H1 (cell line): Measurements from ENCODE around the gene COLQ. TPM values are rescaled to one million over a fixed set of nuclear protein-coding genes. Genes with fewer than 3 reads are reported as not detected.
"Not testable (repeated sequence)": the region's sequence is repeated elsewhere in the genome, so short reads cannot be mapped to it uniquely, and the experiment has no call there.

Experiments used
- CTCF ChIA-PET: fragments of 300-600 bp; sonication (Branson Sonifier 250); formaldehyde crosslinking; loops from one replicate; lab custom pipeline; 2021; ENCODE audit not compliant: partially characterized antibody; lab: Charles Lee
- POLR2A ChIA-PET: fragments of 300-600 bp; sonication (Branson Sonifier 250); formaldehyde crosslinking; loops from one replicate; lab custom pipeline; 2021; ENCODE audit warnings: inconsistent platforms; ENCODE audit not compliant: partially characterized antibody; lab: Charles Lee
- DNase-seq, 2 experiments: peaks; one replicate each; pipeline versions ENCODE4 v3.0.0 to v3.0.0-alpha.2; 2010 to 2022; ENCODE audit warnings: low spot score in 2 of 2, low read depth in 1 of 2, mixed read lengths in 1 of 2
- FAIRE-seq: peaks from 2 replicates; lab custom pipeline; 2011; peaks lifted over from hg19 to GRCh38; lab: Jason Lieb, UNC
- H2AFZ ChIP-seq: 2 replicates; pipeline ENCODE4 v1.8.1; 2012; ENCODE audit warnings: low read length, inconsistent platforms
- H2AK5ac ChIP-seq: 2 replicates; pipeline ENCODE4 v1.6.1; 2013; ENCODE audit warnings: low read depth, low read length
- H2BK120ac ChIP-seq: replicated peaks from 2 replicates; pipeline ENCODE3; 2013; ENCODE audit warnings: low read depth, low read length, inconsistent platforms
- H2BK12ac ChIP-seq: 2 replicates; pipeline ENCODE4 v1.6.1; 2013; ENCODE audit warnings: low read depth, low read length
- H2BK15ac ChIP-seq: 2 replicates; pipeline ENCODE4 v1.6.1; 2013; ENCODE audit warnings: low read length
- H2BK20ac ChIP-seq: 2 replicates; pipeline ENCODE4 v1.6.1; 2013; ENCODE audit warnings: low read length
- H2BK5ac ChIP-seq: 2 replicates; pipeline ENCODE4 v1.6.1; 2013; ENCODE audit warnings: low read depth, low read length
- H3K14ac ChIP-seq: 2 replicates; pipeline ENCODE4 v1.6.1; 2013; ENCODE audit warnings: inconsistent platforms; ENCODE audit not compliant: insufficient read length
- H3K18ac ChIP-seq: 2 replicates; pipeline ENCODE4 v1.6.1; 2013; ENCODE audit warnings: low read length; ENCODE audit errors: extremely low read depth
- H3K23ac ChIP-seq: 2 replicates; pipeline ENCODE4 v1.6.1; 2013; ENCODE audit warnings: inconsistent platforms; ENCODE audit not compliant: insufficient read length
- H3K23me2 ChIP-seq: 2 replicates; pipeline ENCODE4 v1.6.1; 2013; ENCODE audit warnings: low read depth, low read length
- H3K27ac ChIP-seq: 2 replicates; pipeline ENCODE4 v1.6.1; 2011; ENCODE audit warnings: low read depth, low read length, inconsistent platforms
- H3K27me3 ChIP-seq, 4 experiments: replicated peaks in 1 of 4; 1 replicate in 1 of 4; 2 replicates in 3 of 4; pipeline versions ENCODE4 v1.6.1 to v1.8.1; 2011 to 2013; ENCODE audit warnings: low read length in 3 of 4, mild to moderate bottlenecking in 3 of 4, inconsistent platforms in 2 of 4, mixed read lengths in 2 of 4, moderate library complexity in 1 of 4; ENCODE audit not compliant: control insufficient read depth in 3 of 4, insufficient read depth in 3 of 4; ENCODE audit errors: extremely low read depth in 1 of 4
- H3K36me3 ChIP-seq, 4 experiments: 2 replicates each; pipeline versions ENCODE4 v1.6.1 to v1.8.1; 2011 to 2013; ENCODE audit warnings: mild to moderate bottlenecking in 4 of 4, low read length in 3 of 4, moderate library complexity in 2 of 4, control low read depth in 1 of 4, inconsistent platforms in 1 of 4; ENCODE audit not compliant: insufficient read depth in 4 of 4, control insufficient read depth in 2 of 4
- H3K4ac ChIP-seq: replicated peaks from 2 replicates; pipeline ENCODE3; 2013; ENCODE audit warnings: low read length, low read depth, mixed read lengths, inconsistent platforms; ENCODE audit not compliant: insufficient read length
- H3K4me1 ChIP-seq, 4 experiments: replicated peaks in 1 of 4; 1 replicate in 1 of 4; 2 replicates in 3 of 4; pipeline versions ENCODE4 v1.6.1 to v1.8.1; 2011 to 2013; ENCODE audit warnings: low read length in 3 of 4, inconsistent platforms in 2 of 4, mixed read lengths in 1 of 4; ENCODE audit not compliant: insufficient read depth in 4 of 4, control insufficient read depth in 3 of 4
- H3K4me2 ChIP-seq, 2 experiments: 2 replicates each; pipeline versions ENCODE4 v1.6.1 to v1.8.1; 2011 to 2013; ENCODE audit warnings: low read depth in 2 of 2, low read length in 2 of 2, control low read depth in 1 of 2, inconsistent platforms in 1 of 2, mild to moderate bottlenecking in 1 of 2; ENCODE audit not compliant: insufficient read depth in 1 of 2
- H3K4me3 ChIP-seq, 4 experiments: fragments of 200-600, 300-600 bp in 1 of 4; sonication (generic), shearing (Covaris generic), sonication (Bioruptor Twin) in 1 of 4; 2 replicates each; pipeline versions ENCODE4 v1.5.1 to v1.8.1; 2011 to 2016; ENCODE audit warnings: low read length in 4 of 4, low read depth in 3 of 4, control low read depth in 2 of 4, inconsistent platforms in 2 of 4, mild to moderate bottlenecking in 2 of 4, mixed read lengths in 1 of 4, moderate library complexity in 1 of 4; ENCODE audit not compliant: insufficient read depth in 2 of 4; ENCODE audit errors: extremely low read depth in 1 of 4
- H3K56ac ChIP-seq: replicated peaks from 2 replicates; pipeline ENCODE3; 2013; ENCODE audit warnings: low read depth, mild to moderate bottlenecking, mixed read lengths, low read length, inconsistent platforms; ENCODE audit not compliant: insufficient read length
- H3K79me1 ChIP-seq: 2 replicates; pipeline ENCODE4 v1.6.1; 2013; ENCODE audit warnings: low read depth, low read length, control low read depth
- H3K79me2 ChIP-seq, 2 experiments: 2 replicates each; pipeline versions ENCODE4 v1.6.1 to v1.8.1; 2012 to 2013; ENCODE audit warnings: low read length in 2 of 2, mild to moderate bottlenecking in 2 of 2, inconsistent platforms in 1 of 2; ENCODE audit not compliant: insufficient read depth in 2 of 2, control insufficient read depth in 1 of 2
- H3K9ac ChIP-seq, 4 experiments: replicated peaks in 1 of 4; 1 replicate in 1 of 4; 2 replicates in 3 of 4; pipeline versions ENCODE4 v1.6.1 to v1.8.1; 2011 to 2013; ENCODE audit warnings: low read depth in 3 of 4, low read length in 3 of 4, control low read depth in 2 of 4, mild to moderate bottlenecking in 2 of 4, moderate library complexity in 2 of 4, inconsistent platforms in 1 of 4; ENCODE audit errors: extremely low read depth in 1 of 4
- H3K9me3 ChIP-seq, 2 experiments: 2 replicates each; pipeline versions ENCODE4 v1.6.1 to v1.8.1; 2012 to 2013; ENCODE audit warnings: mild to moderate bottlenecking in 2 of 2, moderate library complexity in 2 of 2, control low read depth in 1 of 2, inconsistent platforms in 1 of 2, low read depth in 1 of 2, low read length in 1 of 2, mixed read lengths in 1 of 2; ENCODE audit not compliant: insufficient read depth in 2 of 2
- H4K20me1 ChIP-seq, 2 experiments: replicated peaks in 1 of 2; 2 replicates each; pipeline versions ENCODE3 to v1.8.1; 2011 to 2013; ENCODE audit warnings: inconsistent platforms in 2 of 2, low read length in 2 of 2, mild to moderate bottlenecking in 1 of 2; ENCODE audit not compliant: insufficient read depth in 2 of 2, control insufficient read depth in 1 of 2
- H4K5ac ChIP-seq: 2 replicates; pipeline ENCODE4 v1.6.1; 2013; ENCODE audit warnings: low read length, low read depth, mixed read lengths, inconsistent platforms; ENCODE audit not compliant: insufficient read length
- H4K8ac ChIP-seq: 2 replicates; pipeline ENCODE4 v1.8.0; 2013; ENCODE audit warnings: mild to moderate bottlenecking, moderate library complexity, low read length, inconsistent platforms; ENCODE audit not compliant: insufficient read depth; ENCODE audit errors: extremely low read depth
- H4K91ac ChIP-seq: replicated peaks from 2 replicates; pipeline ENCODE3; 2013; ENCODE audit warnings: low read length, mixed read lengths, inconsistent platforms; ENCODE audit not compliant: insufficient read length
- WGBS, 2 experiments: shearing (Covaris generic) in 1 of 2; methylation state at CpG; one replicate each; pipeline versions ENCODE4 v1.1.6 to v1.1.7; 2013 to 2015; ENCODE audit warnings: low lambda C conversion rate in 2 of 2, mixed read lengths in 2 of 2, inconsistent platforms in 1 of 2, low coverage in 1 of 2, missing lambda C conversion rate in 1 of 2; ENCODE audit not compliant: insufficient replicate concordance in 2 of 2, insufficient coverage in 1 of 2, insufficient read length in 1 of 2; ENCODE audit errors: extremely low coverage in 1 of 2, missing lambda C conversion rate in 1 of 2; 5-methylcytosine and 5-hydroxymethylcytosine counted together
- polyA plus RNA-seq, 7 experiments: library from polyadenylated mRNA; depleted of rRNA in 3 of 7; stranded (reverse) in 5 of 7; unstranded in 2 of 7; fragments of >200 nt in 5 of 7; fragments of 200-250 nt in 2 of 7; gene quantifications; 1 replicate in 5 of 7; 2 replicates in 1 of 7; 4 replicates in 1 of 7; pipeline versions ENCODE4 v1.2.1 to v1.2.3, GENCODE V29; 2011 to 2013; ENCODE audit warnings: missing spikeins in 2 of 7, mixed read lengths in 2 of 7
- total RNA-seq: library from RNA; stranded (reverse); fragmentation: NEBNext Ultra II Directional; extraction: Animal tissue kit (Norgen Biotek cat#: 25700); gene quantifications from 2 replicates; pipeline ENCODE4 v1.2.1, GENCODE V29; 2021

The COLQ gene
- total and polyA plus RNA-seq, 2 of the 8 experiments (the other 6 are each of a cell fraction or from before 2014, with no cell fraction given), result 1.5 to 1.9 TPM

GRCh38 chr3:15456915-15457314 lies 64.6 kb downstream of the COLQ start:
- H3K18ac ChIP-seq, H3K4me2 ChIP-seq, H2BK5ac ChIP-seq, DNase-seq, FAIRE-seq, H3K14ac ChIP-seq, H2AK5ac ChIP-seq, H4K20me1 ChIP-seq, H4K91ac ChIP-seq, H3K4ac ChIP-seq, H3K56ac ChIP-seq, H3K4me1 ChIP-seq, H3K79me2 ChIP-seq, H4K8ac ChIP-seq, H2AFZ ChIP-seq, H2BK12ac ChIP-seq, H3K23me2 ChIP-seq, POLR2A ChIA-PET, H3K27ac ChIP-seq, H3K27me3 ChIP-seq, H3K36me3 ChIP-seq, H3K4me3 ChIP-seq, H3K9ac ChIP-seq, CTCF ChIA-PET, H2BK15ac ChIP-seq, H2BK20ac ChIP-seq, H4K5ac ChIP-seq, H3K23ac ChIP-seq, H3K9me3 ChIP-seq, H3K79me1 ChIP-seq, H2BK120ac ChIP-seq: not testable (repeated sequence)
- WGBS, 2 experiments, result 80% methylated on average over 10 of the region's 10 CpGs; no CpG with 5 or more reads in 1 of the 2 experiments
